GM12891 (cell line): ENCODE data around the gene IQSEC3.

ENCODE experiments used
- PAX5 ChIP-seq: IDR thresholded peaks from 2 replicates; pipeline ENCODE4 v1.6.1; 2011; ENCODE audit warnings: low read length, moderate library complexity, mild to moderate bottlenecking; ENCODE audit not compliant: insufficient read depth, severe bottlenecking
- POLR2A ChIP-seq: IDR thresholded peaks from 2 replicates; pipeline ENCODE4 v1.6.1; 2011; ENCODE audit warnings: low read depth, low read length, control low read depth
- POLR2AphosphoS5 ChIP-seq: IDR thresholded peaks from 2 replicates; pipeline ENCODE4 v1.6.1; 2011; ENCODE audit warnings: low read depth, low read length, control low read depth
- POU2F2 ChIP-seq: IDR thresholded peaks from 2 replicates; pipeline ENCODE4 v1.6.1; 2011; ENCODE audit warnings: low read depth, mild to moderate bottlenecking, control low read depth, low read length, moderate library complexity
- SPI1 ChIP-seq: IDR thresholded peaks from 2 replicates; pipeline ENCODE4 v1.6.1; 2011; ENCODE audit warnings: low read depth, low read length, control low read depth
- TAF1 ChIP-seq: IDR thresholded peaks from 2 replicates; pipeline ENCODE4 v1.6.1; 2011; ENCODE audit warnings: low read depth, low read length, control low read depth

GRCh38 chr12:118591-118990, 52.0 kb downstream of the IQSEC3 start:
- no peak for TF ChIP-seq POLR2AphosphoS5
- TF ChIP-seq TAF1, result no peak
- TF ChIP-seq POLR2A, result no peak
- no peak for TF ChIP-seq SPI1
- no peak for TF ChIP-seq POU2F2
- no peak for TF ChIP-seq PAX5
